NT2/D1 (cell line): ENCODE measurements around the gene ERICH3.

Experiments
- SUZ12 ChIP-seq: IDR thresholded peaks from 2 replicates; pipeline ENCODE4 v1.6.1; 2011; ENCODE audit not compliant: insufficient read length, insufficient read depth; ENCODE audit errors: extremely low read depth
- YY1 ChIP-seq: IDR thresholded peaks from 2 replicates; pipeline ENCODE4 v1.6.1; 2011; ENCODE audit not compliant: insufficient read length, insufficient read depth
- ZNF274 ChIP-seq: IDR thresholded peaks from 2 replicates; pipeline ENCODE4 v1.6.1; 2011; ENCODE audit warnings: mild to moderate bottlenecking, low read depth, low read length

DNA sequence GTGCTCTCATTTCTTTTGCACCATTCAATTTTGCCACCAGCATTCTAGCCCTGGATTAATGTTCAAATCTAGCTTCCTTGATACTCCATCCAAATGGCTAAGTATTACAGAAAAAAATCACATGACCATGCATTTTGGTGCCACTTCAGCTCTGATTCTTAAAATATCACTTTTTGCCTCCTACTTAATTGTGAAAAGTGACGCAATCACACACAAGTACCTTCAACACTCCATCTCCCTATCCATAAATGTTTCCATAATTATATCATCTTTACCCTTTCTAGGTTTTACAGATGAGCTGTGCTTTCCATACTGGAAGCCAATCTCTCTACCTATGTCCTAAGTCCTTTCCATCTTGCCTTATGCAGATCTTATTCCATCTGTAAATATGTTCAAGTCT lies 43.2 kb upstream of the ERICH3 start:
- TF ChIP-seq ZNF274 (no peak), SUZ12 (no peak), YY1 (no peak)
